Measurements from ENCODE around the gene KCNMB4.

DNA sequence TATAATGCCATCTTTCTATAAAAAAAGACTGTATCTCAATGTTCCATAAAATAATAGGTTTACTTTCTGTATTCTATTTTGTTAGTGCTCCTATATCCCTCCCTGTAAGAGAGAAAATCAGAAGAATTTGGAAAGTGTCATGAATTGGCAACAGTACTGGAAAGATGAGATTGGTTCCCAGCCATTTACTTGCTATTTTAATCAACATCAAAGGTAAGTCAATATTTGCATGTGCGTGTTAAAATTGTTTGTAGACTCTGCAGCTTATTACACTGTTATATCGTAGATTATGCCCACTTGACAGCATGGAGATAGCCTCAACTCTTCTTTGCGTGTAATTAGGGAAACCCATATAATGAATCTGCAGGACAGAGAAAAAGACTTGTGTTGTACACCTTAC lies 34.0 kb downstream of the KCNMB4 start:
- TF ChIP-seq, protein P1, sequence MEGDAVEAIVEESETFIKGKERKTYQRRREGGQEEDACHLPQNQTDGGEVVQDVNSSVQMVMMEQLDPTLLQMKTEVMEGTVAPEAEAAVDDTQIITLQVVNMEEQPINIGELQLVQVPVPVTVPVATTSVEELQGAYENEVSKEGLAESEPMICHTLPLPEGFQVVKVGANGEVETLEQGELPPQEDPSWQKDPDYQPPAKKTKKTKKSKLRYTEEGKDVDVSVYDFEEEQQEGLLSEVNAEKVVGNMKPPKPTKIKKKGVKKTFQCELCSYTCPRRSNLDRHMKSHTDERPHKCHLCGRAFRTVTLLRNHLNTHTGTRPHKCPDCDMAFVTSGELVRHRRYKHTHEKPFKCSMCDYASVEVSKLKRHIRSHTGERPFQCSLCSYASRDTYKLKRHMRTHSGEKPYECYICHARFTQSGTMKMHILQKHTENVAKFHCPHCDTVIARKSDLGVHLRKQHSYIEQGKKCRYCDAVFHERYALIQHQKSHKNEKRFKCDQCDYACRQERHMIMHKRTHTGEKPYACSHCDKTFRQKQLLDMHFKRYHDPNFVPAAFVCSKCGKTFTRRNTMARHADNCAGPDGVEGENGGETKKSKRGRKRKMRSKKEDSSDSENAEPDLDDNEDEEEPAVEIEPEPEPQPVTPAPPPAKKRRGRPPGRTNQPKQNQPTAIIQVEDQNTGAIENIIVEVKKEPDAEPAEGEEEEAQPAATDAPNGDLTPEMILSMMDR (conservative IDR thresholded peaks at IDR 0.05; ENCODE audit: low read length): no peak
- TF ChIP-seq EZH2phosphoT487 (IDR thresholded peaks at IDR 0.05; ENCODE audit: borderline replicate concordance, low read depth, low read length): no peak
